ENCODE data around the gene PRKN.

Gene PRKN

DNA sequence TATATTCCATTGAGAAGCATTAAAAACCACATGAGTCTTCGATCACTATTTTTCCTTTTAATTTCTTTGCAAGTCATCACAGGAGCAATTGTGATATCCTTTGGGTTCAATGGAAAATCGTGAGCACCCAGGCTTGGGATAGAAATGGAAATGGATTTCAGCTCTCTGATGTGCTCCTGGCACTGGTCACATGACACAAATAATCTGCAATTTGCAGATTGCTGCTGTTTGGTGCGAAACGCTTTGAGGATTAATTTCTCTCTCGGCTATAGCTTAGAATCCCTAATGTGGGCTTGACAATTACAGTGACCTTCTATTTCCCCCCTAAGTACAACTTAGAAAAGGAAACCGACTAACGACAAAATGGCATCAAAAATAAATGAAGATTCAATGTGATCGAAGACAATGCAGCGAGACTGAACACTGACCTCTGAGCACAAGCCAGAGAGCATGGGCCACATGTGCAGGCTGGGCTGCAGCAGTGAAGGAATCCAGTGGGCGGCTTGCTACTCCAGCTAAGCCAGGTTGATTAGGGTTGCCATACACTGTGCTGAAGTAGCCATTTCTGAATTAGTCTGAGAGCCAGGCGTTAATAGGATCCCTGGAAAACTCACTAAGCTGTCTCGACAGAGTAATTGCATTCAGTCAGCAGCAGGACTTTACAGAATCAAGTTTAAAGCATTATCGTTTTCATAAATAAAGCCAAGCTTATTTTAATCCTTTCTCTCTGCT lies 1151.9 kb downstream of the PRKN start:
- Histone ChIP-seq H4K20me1 (ENCODE audit: insufficient read depth, low read length) (no peaks in the 10 kb centered on the region), H3F3A (ENCODE audit: insufficient read depth, low read length) (no peaks in the 10 kb centered on the region), H3K36me3 (replicated peaks; ENCODE audit: insufficient read depth, low read length) (no peaks in the 10 kb centered on the region), H3K27ac (ENCODE audit: low read length) (no peak overlapping the region), H3K9ac (ENCODE audit: low read length) (no peak overlapping the region), H3K9me2 (replicated peaks; ENCODE audit: insufficient read depth, low read length) (no peaks in the 10 kb centered on the region), H3K9me3 (replicated peaks; ENCODE audit: insufficient read depth, low read length) (no peaks in the 10 kb centered on the region), H3K79me2 (ENCODE audit: low read length) (no peaks in the 10 kb centered on the region), H3K4me1 (ENCODE audit: low read length) (no peaks in the 10 kb centered on the region), H2AFZ (ENCODE audit: low read length) (no peak overlapping the region), H3K4me2 (ENCODE audit: low read depth, low read length) (no peak overlapping the region), H3K4me3 (ENCODE audit: low read length) (no peak overlapping the region), H3K27me3 (replicated peaks; ENCODE audit: insufficient read depth, low read length) (no peaks in the 10 kb centered on the region)
- TF ChIP-seq EZH2 (optimal IDR thresholded peaks at IDR 0.05; ENCODE audit: low read depth, low read length) (no peak), EZH2phosphoT487 (IDR thresholded peaks at IDR 0.05; ENCODE audit: low read length) (no peak)
- TF ChIP-seq, protein P1, sequence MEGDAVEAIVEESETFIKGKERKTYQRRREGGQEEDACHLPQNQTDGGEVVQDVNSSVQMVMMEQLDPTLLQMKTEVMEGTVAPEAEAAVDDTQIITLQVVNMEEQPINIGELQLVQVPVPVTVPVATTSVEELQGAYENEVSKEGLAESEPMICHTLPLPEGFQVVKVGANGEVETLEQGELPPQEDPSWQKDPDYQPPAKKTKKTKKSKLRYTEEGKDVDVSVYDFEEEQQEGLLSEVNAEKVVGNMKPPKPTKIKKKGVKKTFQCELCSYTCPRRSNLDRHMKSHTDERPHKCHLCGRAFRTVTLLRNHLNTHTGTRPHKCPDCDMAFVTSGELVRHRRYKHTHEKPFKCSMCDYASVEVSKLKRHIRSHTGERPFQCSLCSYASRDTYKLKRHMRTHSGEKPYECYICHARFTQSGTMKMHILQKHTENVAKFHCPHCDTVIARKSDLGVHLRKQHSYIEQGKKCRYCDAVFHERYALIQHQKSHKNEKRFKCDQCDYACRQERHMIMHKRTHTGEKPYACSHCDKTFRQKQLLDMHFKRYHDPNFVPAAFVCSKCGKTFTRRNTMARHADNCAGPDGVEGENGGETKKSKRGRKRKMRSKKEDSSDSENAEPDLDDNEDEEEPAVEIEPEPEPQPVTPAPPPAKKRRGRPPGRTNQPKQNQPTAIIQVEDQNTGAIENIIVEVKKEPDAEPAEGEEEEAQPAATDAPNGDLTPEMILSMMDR (IDR thresholded peaks at IDR 0.05; ENCODE audit: low read length), result no peak
- DNase-seq, result no peak

GRCh38 chr6:161568885-161569456 lies 1158.6 kb downstream of the PRKN start:
- H4K20me1 ChIP-seq (ENCODE audit: insufficient read depth, low read length), result no peaks in the 10 kb centered on the region
- no peaks in the 10 kb centered on the region for H3K36me3 ChIP-seq (replicated peaks; ENCODE audit: insufficient read depth, low read length)
- no peak for DNase-seq
- no peaks in the 10 kb centered on the region for H3F3A ChIP-seq (ENCODE audit: insufficient read depth, low read length)
- no peak overlapping the region for H2AFZ ChIP-seq (ENCODE audit: low read length)
- H3K27me3 ChIP-seq (replicated peaks; ENCODE audit: insufficient read depth, low read length), result no peaks in the 10 kb centered on the region
- no peaks in the 10 kb centered on the region for H3K9me2 ChIP-seq (replicated peaks; ENCODE audit: insufficient read depth, low read length)
- H3K4me1 ChIP-seq (ENCODE audit: low read length), result no peaks in the 10 kb centered on the region
- H3K79me2 ChIP-seq (ENCODE audit: low read length), result no peaks in the 10 kb centered on the region
- no peaks in the 10 kb centered on the region for H3K9me3 ChIP-seq (replicated peaks; ENCODE audit: insufficient read depth, low read length)
- no peak overlapping the region for H3K27ac ChIP-seq (ENCODE audit: low read length)
- no peak overlapping the region for H3K9ac ChIP-seq (ENCODE audit: low read length)
- H3K4me3 ChIP-seq (ENCODE audit: low read length), result no peak overlapping the region
- H3K4me2 ChIP-seq (ENCODE audit: low read depth, low read length), result no peak overlapping the region
- TF ChIP-seq, protein P1 (IDR thresholded peaks at IDR 0.05; ENCODE audit: low read length), result no peak
- TF ChIP-seq EZH2phosphoT487 (IDR thresholded peaks at IDR 0.05; ENCODE audit: low read length) (no peak), EZH2 (optimal IDR thresholded peaks at IDR 0.05; ENCODE audit: low read depth, low read length) (no peak)

GRCh38 chr6:161564952-161565351 lies 1162.6 kb downstream of the PRKN start:
- no peaks in the 10 kb centered on the region for H3K9me3 ChIP-seq (replicated peaks; ENCODE audit: insufficient read depth, low read length)
- H3K27me3 ChIP-seq (replicated peaks; ENCODE audit: insufficient read depth, low read length), result no peaks in the 10 kb centered on the region

More at GRCh38 chr6:161564952-161565351, 1162.6 kb downstream of the PRKN start:
- Histone ChIP-seq H3K4me1 (ENCODE audit: low read length) (no peaks in the 10 kb centered on the region), H3K9ac (ENCODE audit: low read length) (no peak overlapping the region), H3K79me2 (ENCODE audit: low read length) (no peaks in the 10 kb centered on the region), H3K4me2 (ENCODE audit: low read depth, low read length) (no peak overlapping the region), H4K20me1 (ENCODE audit: insufficient read depth, low read length) (no peaks in the 10 kb centered on the region), H3K36me3 (replicated peaks; ENCODE audit: insufficient read depth, low read length) (no peaks in the 10 kb centered on the region), H3F3A (ENCODE audit: insufficient read depth, low read length) (no peaks in the 10 kb centered on the region), H3K27ac (ENCODE audit: low read length) (no peak overlapping the region), H2AFZ (ENCODE audit: low read length) (no peak overlapping the region), H3K9me2 (replicated peaks; ENCODE audit: insufficient read depth, low read length) (no peaks in the 10 kb centered on the region), H3K4me3 (ENCODE audit: low read length) (no peak overlapping the region)
- TF ChIP-seq EZH2phosphoT487 (IDR thresholded peaks at IDR 0.05; ENCODE audit: low read length) (no peak), EZH2 (optimal IDR thresholded peaks at IDR 0.05; ENCODE audit: low read depth, low read length) (no peak)
- TF ChIP-seq, protein P1 (IDR thresholded peaks at IDR 0.05; ENCODE audit: low read length), result no peak
- DNase-seq, result no peak
